Epithelial cell of esophagus (primary cell): ENCODE data around the gene NAXE.
"Not testable (repeated sequence)": the region's sequence is repeated elsewhere in the genome, so short reads cannot be mapped to it uniquely, and the experiment has no call there.

Experiments
- DNase-seq: peaks from one replicate; pipeline ENCODE4 v3.0.0; 2010; ENCODE audit warnings: low read depth
- H3K4me3 ChIP-seq: 2 replicates; pipeline ENCODE4 v1.5.1; 2011; ENCODE audit warnings: mild to moderate bottlenecking, low read length, control low read depth
- CTCF ChIP-seq: IDR thresholded peaks from 2 replicates; pipeline ENCODE4 v1.5.1; 2011; ENCODE audit warnings: low read depth, mild to moderate bottlenecking, low read length, control low read depth, inconsistent platforms; ENCODE audit not compliant: insufficient read depth; ENCODE audit errors: missing control alignments

The NAXE gene

DNA sequence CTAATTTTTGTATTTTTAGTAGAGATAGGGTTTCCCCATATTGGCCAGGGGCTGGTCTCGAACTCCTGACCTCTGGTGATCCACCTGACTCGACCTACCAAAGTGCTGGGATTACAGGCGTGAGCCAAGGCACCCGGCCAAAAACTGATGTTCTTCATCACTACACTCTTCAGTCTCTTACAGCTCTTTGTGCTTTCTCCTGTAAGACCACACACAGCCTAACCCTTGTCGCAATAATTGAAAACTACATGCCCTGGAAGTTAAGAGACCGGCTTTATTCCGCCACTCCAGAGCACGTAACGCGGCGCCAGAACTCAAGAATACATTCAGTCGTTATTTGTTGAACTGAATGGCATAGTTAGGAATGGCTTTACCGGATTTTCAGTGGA is 9.2 kb downstream of the NAXE start:
- DNase-seq, result peak; percentile 21
- TF ChIP-seq CTCF, result no peak

DNA sequence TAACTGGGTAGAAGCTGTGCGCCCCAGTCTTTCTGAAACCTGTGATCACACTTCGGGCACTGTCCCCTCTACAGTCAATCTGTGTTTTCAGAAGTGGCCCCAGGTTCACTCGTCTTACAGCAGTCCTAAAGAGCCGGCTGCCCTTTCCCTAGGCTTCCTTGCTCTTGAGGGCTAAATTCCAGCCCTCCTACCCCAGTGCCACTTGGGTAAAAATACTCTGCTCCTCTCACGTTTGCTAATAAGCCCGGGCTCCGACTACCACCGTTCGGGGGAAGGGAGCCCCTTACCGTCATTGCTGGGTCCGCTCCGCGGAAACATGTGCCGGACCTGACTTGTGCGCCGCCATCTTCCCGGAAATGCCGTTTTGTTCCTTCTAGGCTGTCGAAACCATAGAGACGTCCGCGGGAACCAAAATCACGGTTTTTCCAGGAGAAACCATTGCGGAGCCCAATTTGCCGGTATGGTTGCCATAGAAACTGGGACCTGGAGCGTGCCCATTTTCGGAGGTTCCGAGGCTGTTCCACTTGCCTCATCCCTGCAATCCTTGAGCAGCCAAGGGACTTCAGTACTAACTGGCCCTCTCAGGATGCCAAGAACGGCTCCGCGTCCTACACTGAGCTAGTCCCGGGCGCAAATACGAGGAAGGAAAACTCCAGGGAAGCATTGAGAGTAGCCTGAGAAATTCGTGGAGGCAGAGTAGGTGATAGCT is 9.7 kb downstream of the NAXE start, which contains the start of gene GPATCH4:
GPATCH4 (minus strand) TSS at position 358 of the 709 bp plus-strand sequence.
- peak; percentile 85 for DNase-seq
- no peak for TF ChIP-seq CTCF
- peak within 1 kb of the TSS; percentile 95 for H3K4me3 ChIP-seq

More for the DNA sequence above, 9.2 kb downstream of the NAXE start:
- H3K4me3 ChIP-seq, result peak overlapping the region; percentile 95

- TF ChIP-seq CTCF, result no peak
- H3K4me3 ChIP-seq, result peak overlapping the region; percentile 95
- peak; percentile 19 for DNase-seq
Measured at GRCh38 chr1:156601892-156602291, 10.3 kb downstream of the NAXE start.

DNA sequence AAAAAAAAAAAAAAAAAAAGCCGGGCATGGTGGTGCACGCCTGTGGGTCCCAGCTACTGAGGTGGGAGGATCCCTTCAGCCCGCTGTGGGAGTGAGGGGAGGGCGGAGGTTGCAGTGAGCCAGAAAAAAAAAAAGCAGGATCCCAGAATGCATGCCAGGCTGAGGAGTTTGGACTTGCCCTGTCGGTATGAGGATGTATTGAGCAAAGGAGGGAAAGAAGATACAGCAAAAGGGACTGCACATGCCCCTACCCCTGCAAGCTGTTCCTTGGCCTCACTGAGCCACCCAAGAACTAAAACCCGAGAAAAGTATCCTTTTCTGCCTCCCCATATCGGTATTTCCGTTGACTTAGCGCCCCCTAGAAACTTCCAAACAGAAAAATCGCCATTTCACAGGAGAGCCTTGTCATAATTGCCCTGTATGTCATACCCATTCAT is 11.0 kb downstream of the NAXE start:
- DNase-seq, result peak; percentile 85
- no peak overlapping the region for H3K4me3 ChIP-seq
- TF ChIP-seq CTCF, result peak; percentile 20

GRCh38 chr1:156607344-156607743 is 15.8 kb downstream of the NAXE start:
- H3K4me3 ChIP-seq, DNase-seq: not testable (repeated sequence)

DNA sequence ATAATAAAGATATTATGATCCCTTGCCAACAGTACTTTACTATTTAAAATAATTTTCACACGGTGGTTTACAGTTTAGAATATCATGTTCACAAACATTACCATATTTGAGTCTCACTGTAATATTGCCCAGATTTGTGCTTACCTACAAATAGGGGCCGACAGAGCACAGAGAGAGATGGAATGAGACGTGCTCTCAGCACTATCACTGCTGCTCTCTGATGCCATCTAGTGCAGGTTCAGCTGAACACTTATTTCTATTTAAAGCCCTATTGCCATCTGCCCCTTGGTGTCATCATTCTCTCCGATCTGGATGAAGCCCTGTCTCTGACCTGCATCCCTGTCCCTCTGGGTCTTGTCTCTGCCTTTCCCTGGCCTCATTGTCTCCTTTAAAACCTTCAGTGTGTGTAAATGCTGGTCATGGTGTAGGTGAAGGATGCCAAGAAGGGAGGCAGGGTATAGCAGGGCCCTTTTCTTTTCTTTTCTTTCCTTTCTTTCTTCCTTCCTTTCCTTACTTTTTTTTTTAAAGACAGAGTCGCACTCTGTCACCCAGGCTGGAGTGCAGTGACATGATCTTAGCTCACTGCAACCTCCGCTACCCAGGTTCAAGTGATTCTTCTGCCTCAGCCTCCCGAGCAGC is 16.6 kb downstream of the NAXE start:
- no peak overlapping the region for H3K4me3 ChIP-seq
- TF ChIP-seq CTCF, result peak; percentile 88
- peak; percentile 81 for DNase-seq

- peak; percentile 74 for TF ChIP-seq CTCF
- H3K4me3 ChIP-seq, result no peak overlapping the region
- peak; percentile 63 for DNase-seq
Measured at GRCh38 chr1:156608981-156609380, 17.4 kb downstream of the NAXE start.

DNA sequence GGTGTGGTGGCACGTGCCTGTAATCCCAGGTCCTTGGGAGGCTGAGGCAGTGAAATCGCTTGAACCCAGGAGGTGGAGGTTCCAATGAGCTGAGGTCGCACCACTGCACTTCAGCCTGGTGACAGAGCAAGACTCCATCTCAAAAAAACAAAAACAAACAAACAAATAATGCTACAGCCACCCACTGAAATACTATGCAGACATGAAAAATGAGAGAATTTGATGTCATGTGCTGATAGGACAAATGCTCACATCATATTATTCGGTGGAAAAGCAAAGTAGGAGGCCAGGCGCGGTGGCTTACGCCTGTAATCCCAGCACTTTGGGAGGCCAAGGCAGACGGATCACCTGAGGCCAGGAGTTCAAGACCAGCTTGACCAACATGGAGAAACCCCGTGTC is 18.5 kb downstream of the NAXE start:
- not testable (repeated sequence) for DNase-seq

More for the DNA sequence above, 18.5 kb downstream of the NAXE start:
- H3K4me3 ChIP-seq, result not testable (repeated sequence)
